Measurements from ENCODE around the gene FADS3. TPM values are rescaled to one million over a fixed set of nuclear protein-coding genes. Genes with fewer than 3 reads are reported as not detected.

The FADS3 gene
- total RNA-seq, 1 donor from 2014 or later: 117 TPM

DNA sequence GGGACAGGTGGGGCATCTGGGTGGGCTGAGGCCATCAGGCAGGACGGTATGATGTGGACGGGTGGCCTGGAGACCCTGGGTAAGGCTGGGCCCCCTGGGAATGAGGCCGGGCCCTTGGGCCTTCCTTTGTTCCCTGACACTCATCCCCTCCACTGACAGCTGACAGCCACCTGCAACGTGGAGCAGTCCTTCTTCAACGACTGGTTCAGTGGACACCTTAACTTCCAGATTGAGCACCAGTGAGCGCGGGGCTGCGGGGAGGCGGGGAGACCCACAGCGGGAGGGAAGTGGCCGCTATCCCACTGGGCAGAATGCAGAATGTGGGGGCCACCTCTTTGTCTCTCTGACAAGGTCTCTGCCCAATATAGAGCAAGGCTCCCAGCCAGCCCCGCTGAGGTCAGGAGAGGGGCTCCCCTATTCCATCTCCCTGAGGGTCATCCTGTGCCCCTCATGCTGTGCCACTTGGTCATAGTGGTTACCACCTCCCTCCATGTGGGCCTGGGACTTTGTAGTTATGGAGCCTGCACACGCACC is 27.7 kb downstream of the FADS3 start:
- Mint-ChIP-seq H3K27ac (ENCODE audit: unreplicated experiment) (no peak overlapping the region), H3K36me3 (ENCODE audit: unreplicated experiment) (peaks cover 28% of the 10 kb centered on the region)
- DNase-seq (ENCODE audit: extremely low spot score, unreplicated experiment): no peak

DNA sequence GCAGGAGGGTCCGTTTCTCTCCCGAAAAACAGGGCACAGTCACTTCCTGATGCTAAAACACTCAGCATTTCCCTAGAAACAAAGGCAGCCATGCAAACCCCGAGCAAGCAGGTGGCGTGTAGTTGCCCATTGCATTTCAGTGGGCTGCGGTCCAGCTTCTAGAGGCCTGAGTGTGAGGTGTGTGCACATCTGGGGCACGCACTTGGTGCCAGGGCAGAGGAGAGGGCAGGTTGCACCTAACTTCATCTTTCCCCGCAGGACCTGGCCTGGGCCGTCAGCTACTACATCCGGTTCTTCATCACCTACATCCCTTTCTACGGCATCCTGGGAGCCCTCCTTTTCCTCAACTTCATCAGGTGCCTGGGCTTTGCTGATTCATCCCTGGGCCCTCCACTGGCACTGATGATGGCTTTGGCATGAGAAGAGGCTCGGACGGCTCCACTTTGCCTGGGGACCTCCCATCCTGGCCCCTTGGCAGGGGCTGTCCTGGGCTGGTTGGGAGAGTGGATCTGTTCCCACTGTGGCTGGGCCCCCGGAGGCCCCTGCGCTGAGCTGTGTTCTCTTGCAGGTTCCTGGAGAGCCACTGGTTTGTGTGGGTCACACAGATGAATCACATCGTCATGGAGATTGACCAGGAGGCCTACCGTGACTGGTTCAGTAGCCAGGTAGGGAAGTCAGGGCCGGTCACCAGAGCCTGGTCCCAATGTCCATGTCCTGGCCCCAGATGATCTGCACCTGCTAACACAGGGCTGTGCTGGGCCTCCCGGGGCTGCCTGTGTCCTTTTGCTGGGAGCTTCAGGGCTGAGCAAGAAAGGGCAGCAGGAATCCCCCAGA is 28.4 kb downstream of the FADS3 start:
- no peak overlapping the region for H3K27ac Mint-ChIP-seq (ENCODE audit: unreplicated experiment)
- TF ChIP-seq CTCF (IDR thresholded peaks at IDR 0.05): no peak
- no peaks in the 10 kb centered on the region for H3K4me1 Mint-ChIP-seq (ENCODE audit: unreplicated experiment)
- H3K9me3 Mint-ChIP-seq (ENCODE audit: unreplicated experiment): no peaks in the 10 kb centered on the region
- peaks cover 28% of the 10 kb centered on the region for H3K36me3 Mint-ChIP-seq (ENCODE audit: unreplicated experiment)
- no peaks in the 10 kb centered on the region for H3K27me3 Mint-ChIP-seq (ENCODE audit: unreplicated experiment)
- no peak overlapping the region for H3K4me3 Mint-ChIP-seq (ENCODE audit: unreplicated experiment)
- DNase-seq (ENCODE audit: extremely low spot score, unreplicated experiment): peak; percentile 83

More for the DNA sequence above, 27.7 kb downstream of the FADS3 start:
- no peaks in the 10 kb centered on the region for H3K27me3 Mint-ChIP-seq (ENCODE audit: unreplicated experiment)
- H3K9me3 Mint-ChIP-seq (ENCODE audit: unreplicated experiment): no peaks in the 10 kb centered on the region
- TF ChIP-seq CTCF (IDR thresholded peaks at IDR 0.05): no peak
- no peaks in the 10 kb centered on the region for H3K4me1 Mint-ChIP-seq (ENCODE audit: unreplicated experiment)
- H3K4me3 Mint-ChIP-seq (ENCODE audit: unreplicated experiment): no peak overlapping the region

- H3K4me1 Mint-ChIP-seq (ENCODE audit: unreplicated experiment): no peaks in the 10 kb centered on the region
- no peaks in the 10 kb centered on the region for H3K9me3 Mint-ChIP-seq (ENCODE audit: unreplicated experiment)
- H3K27ac Mint-ChIP-seq (ENCODE audit: unreplicated experiment): no peak overlapping the region
- H3K27me3 Mint-ChIP-seq (ENCODE audit: unreplicated experiment): no peaks in the 10 kb centered on the region
- no peak for TF ChIP-seq CTCF (IDR thresholded peaks at IDR 0.05)
- no peak for DNase-seq (ENCODE audit: extremely low spot score, unreplicated experiment)
- no peak overlapping the region for H3K4me3 Mint-ChIP-seq (ENCODE audit: unreplicated experiment)
- H3K36me3 Mint-ChIP-seq (ENCODE audit: unreplicated experiment): peaks cover 28% of the 10 kb centered on the region
Observed at GRCh38 chr11:61861634-61862033, 29.7 kb downstream of the FADS3 start.

GRCh38 chr11:61860054-61860903 is 31.1 kb downstream of the FADS3 start:
- Mint-ChIP-seq H3K4me1 (ENCODE audit: unreplicated experiment) (no peaks in the 10 kb centered on the region), H3K27me3 (ENCODE audit: unreplicated experiment) (no peaks in the 10 kb centered on the region), H3K27ac (ENCODE audit: unreplicated experiment) (no peak overlapping the region), H3K9me3 (ENCODE audit: unreplicated experiment) (no peaks in the 10 kb centered on the region), H3K4me3 (ENCODE audit: unreplicated experiment) (no peak overlapping the region), H3K36me3 (ENCODE audit: unreplicated experiment) (peaks cover 23% of the 10 kb centered on the region)
- no peak for TF ChIP-seq CTCF (IDR thresholded peaks at IDR 0.05)
- no peak for DNase-seq (ENCODE audit: extremely low spot score, unreplicated experiment)
